ENCODE results near the gene CARMIL1.

- TF ChIP-seq CTCF (IDR thresholded peaks at IDR 0.05) (no peak), POLR2A (IDR thresholded peaks at IDR 0.05) (no peak), POLR2AphosphoS5 (IDR thresholded peaks at IDR 0.05; ENCODE audit: insufficient read depth in 1 of 2, low read depth in 1 of 2) (no peak)
Measured at GRCh38 chr6:25341203-25341552, 62.0 kb downstream of the CARMIL1 start.
